ENCODE data around the gene AGAP3. TPM values are rescaled to one million over a fixed set of nuclear protein-coding genes. Genes with fewer than 3 reads are reported as not detected.

Gene AGAP3
- total and polyA plus RNA-seq, 2 experiments from 2014 or later, result 10.3 to 43.3 TPM

GRCh38 chr7:151122276-151122675 lies 36.0 kb downstream of the AGAP3 start:
- H3K4me1 ChIP-seq (ENCODE audit: insufficient read depth), result no peaks in the 10 kb centered on the region
- TF ChIP-seq EZH2 (IDR thresholded peaks at IDR 0.05; ENCODE audit: insufficient read depth, poor library complexity, severe bottlenecking), result no peak
- TF ChIP-seq EZH2phosphoT487 (IDR thresholded peaks at IDR 0.05; ENCODE audit: insufficient read depth, low read depth), result no peak
- H4K20me1 ChIP-seq (ENCODE audit: insufficient read depth), result no peaks in the 10 kb centered on the region
- no peak overlapping the region for H2AFZ ChIP-seq
- peaks cover 6% of the 10 kb centered on the region for H3K36me3 ChIP-seq (ENCODE audit: low read depth)
- DNase-seq, result no peak
- in situ Hi-C loops (cut with MboI), result no loop called here
- no peaks in the 10 kb centered on the region for H3K9me3 ChIP-seq (ENCODE audit: low read depth)
- H3K4me2 ChIP-seq (ENCODE audit: unreplicated experiment), result no peak overlapping the region
- H3K79me2 ChIP-seq (ENCODE audit: insufficient read depth), result peaks cover 11% of the 10 kb centered on the region
- no peaks in the 10 kb centered on the region for H3K9me2 ChIP-seq (ENCODE audit: insufficient read depth)
- no peak overlapping the region for H3K27ac ChIP-seq
- H3K9ac ChIP-seq, result no peak overlapping the region
- WGBS, 2 experiments (ENCODE audit: low coverage in 1 of 2, low lambda C conversion rate in 2 of 2, missing lambda C conversion rate in 2 of 2), result 91% methylated on average over 6 to 24 of the region's 24 CpGs
- no peaks in the 10 kb centered on the region for H3F3A ChIP-seq (ENCODE audit: insufficient read depth)
- H3K27me3 ChIP-seq (replicated peaks; ENCODE audit: insufficient read depth), result no peaks in the 10 kb centered on the region
- no peak overlapping the region for H3K4me3 ChIP-seq

- Histone ChIP-seq H3K4me1 (ENCODE audit: insufficient read depth) (no peaks in the 10 kb centered on the region), H4K20me1 (ENCODE audit: insufficient read depth) (no peaks in the 10 kb centered on the region), H3K27me3 (replicated peaks; ENCODE audit: insufficient read depth) (no peaks in the 10 kb centered on the region), H2AFZ (no peak overlapping the region), H3K36me3 (ENCODE audit: low read depth) (peaks cover 6% of the 10 kb centered on the region), H3K9me2 (ENCODE audit: insufficient read depth) (no peaks in the 10 kb centered on the region), H3K27ac (no peak overlapping the region), H3K9me3 (ENCODE audit: low read depth) (no peaks in the 10 kb centered on the region), H3K79me2 (ENCODE audit: insufficient read depth) (peaks cover 11% of the 10 kb centered on the region), H3F3A (ENCODE audit: insufficient read depth) (no peaks in the 10 kb centered on the region), H3K4me2 (ENCODE audit: unreplicated experiment) (no peak overlapping the region), H3K4me3 (no peak overlapping the region), H3K9ac (no peak overlapping the region)
- WGBS, 2 experiments (ENCODE audit: low coverage in 1 of 2, low lambda C conversion rate in 2 of 2, missing lambda C conversion rate in 2 of 2), result 90 to 93% methylated on average over 23 to 29 of the region's 29 CpGs
- DNase-seq, result no peak
- in situ Hi-C loops (cut with MboI), result no loop called here
- no peak for TF ChIP-seq EZH2 (IDR thresholded peaks at IDR 0.05; ENCODE audit: insufficient read depth, poor library complexity, severe bottlenecking)
- no peak for TF ChIP-seq EZH2phosphoT487 (IDR thresholded peaks at IDR 0.05; ENCODE audit: insufficient read depth, low read depth)
Observed at GRCh38 chr7:151122796-151123157, 36.5 kb downstream of the AGAP3 start.

GRCh38 chr7:151123158-151123821 lies 37.0 kb downstream of the AGAP3 start:
- no peaks in the 10 kb centered on the region for H3K27me3 ChIP-seq (replicated peaks; ENCODE audit: insufficient read depth)
- H3K79me2 ChIP-seq (ENCODE audit: insufficient read depth), result peaks cover 7% of the 10 kb centered on the region; the same call in 1 of the 2 replicates
- H4K20me1 ChIP-seq (ENCODE audit: insufficient read depth), result no peaks in the 10 kb centered on the region
- H3K4me1 ChIP-seq (ENCODE audit: insufficient read depth), result no peaks in the 10 kb centered on the region
- H2AFZ ChIP-seq, result no peak overlapping the region
- no peaks in the 10 kb centered on the region for H3K9me2 ChIP-seq (ENCODE audit: insufficient read depth)
- H3K36me3 ChIP-seq (ENCODE audit: low read depth), result peaks cover 6% of the 10 kb centered on the region
- 93 to 94% methylated on average over 32 to 50 of the region's 50 CpGs for WGBS, 2 experiments (ENCODE audit: low coverage in 1 of 2, low lambda C conversion rate in 2 of 2, missing lambda C conversion rate in 2 of 2)
- no peaks in the 10 kb centered on the region for H3K9me3 ChIP-seq (ENCODE audit: low read depth)
- H3K4me2 ChIP-seq (ENCODE audit: unreplicated experiment), result no peak overlapping the region
- in situ Hi-C loops (cut with MboI), result no loop called here
- DNase-seq, result no peak
- H3F3A ChIP-seq (ENCODE audit: insufficient read depth), result no peaks in the 10 kb centered on the region
- no peak overlapping the region for H3K27ac ChIP-seq
- TF ChIP-seq EZH2phosphoT487 (IDR thresholded peaks at IDR 0.05; ENCODE audit: insufficient read depth, low read depth), result no peak
- no peak overlapping the region for H3K9ac ChIP-seq
- no peak overlapping the region for H3K4me3 ChIP-seq

DNA sequence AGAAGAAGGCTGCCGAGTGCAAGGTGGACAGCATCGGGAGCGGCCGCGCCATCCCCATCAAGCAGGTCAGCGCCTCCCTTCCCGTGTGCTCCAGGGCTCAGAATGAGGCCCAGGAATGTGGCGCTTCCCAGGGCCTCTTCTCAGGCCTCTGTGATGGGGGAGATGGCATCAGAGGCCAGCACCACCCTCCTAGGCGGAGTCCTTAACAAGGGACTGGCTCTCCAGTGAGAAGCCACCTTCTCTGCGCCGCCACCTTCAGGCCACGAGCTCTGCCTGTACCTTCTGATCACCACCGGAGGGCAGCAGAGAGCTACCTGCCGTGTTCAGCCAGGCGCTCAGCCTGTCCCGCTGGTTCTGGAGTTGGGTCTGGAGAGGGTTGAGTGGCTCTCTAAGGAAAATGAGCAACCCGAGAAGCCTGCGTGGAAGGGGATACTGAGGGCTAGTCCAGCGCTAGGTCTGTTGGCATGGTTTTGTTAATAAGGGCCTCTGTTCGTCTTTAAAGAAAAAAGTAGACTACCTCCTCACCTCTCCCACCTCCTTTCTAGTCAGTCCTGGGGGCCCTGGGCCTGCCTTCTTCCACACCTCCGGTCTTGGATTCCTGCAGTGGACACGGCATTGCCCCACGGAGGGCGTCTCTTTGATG lies 37.7 kb downstream of the AGAP3 start:
- peaks cover 7% of the 10 kb centered on the region; the same call in 1 of the 2 replicates for H3K79me2 ChIP-seq (ENCODE audit: insufficient read depth)
- no peak overlapping the region for H3K9ac ChIP-seq
- H3F3A ChIP-seq (ENCODE audit: insufficient read depth), result no peaks in the 10 kb centered on the region
- no peak overlapping the region for H3K27ac ChIP-seq
- in situ Hi-C loops (cut with MboI), result no loop called here
- no peak overlapping the region for H2AFZ ChIP-seq
- no peaks in the 10 kb centered on the region for H3K9me3 ChIP-seq (ENCODE audit: low read depth)
- WGBS, 2 experiments (ENCODE audit: low coverage in 1 of 2, low lambda C conversion rate in 2 of 2, missing lambda C conversion rate in 2 of 2), result 59 to 60% methylated on average over 24 of the region's 24 CpGs
- peaks cover 6% of the 10 kb centered on the region for H3K36me3 ChIP-seq (ENCODE audit: low read depth)
- peak; percentile 82 for DNase-seq
- H3K9me2 ChIP-seq (ENCODE audit: insufficient read depth), result no peaks in the 10 kb centered on the region
- no peak overlapping the region for H3K4me3 ChIP-seq
- H3K4me1 ChIP-seq (ENCODE audit: insufficient read depth), result no peaks in the 10 kb centered on the region
- no peaks in the 10 kb centered on the region for H4K20me1 ChIP-seq (ENCODE audit: insufficient read depth)
- no peak overlapping the region for H3K4me2 ChIP-seq (ENCODE audit: unreplicated experiment)
- H3K27me3 ChIP-seq (replicated peaks; ENCODE audit: insufficient read depth), result no peaks in the 10 kb centered on the region
- TF ChIP-seq EZH2 (IDR thresholded peaks at IDR 0.05; ENCODE audit: insufficient read depth, poor library complexity, severe bottlenecking), result no peak
- TF ChIP-seq EZH2phosphoT487 (IDR thresholded peaks at IDR 0.05; ENCODE audit: insufficient read depth, low read depth), result no peak

All from GM23248 (cell line).